Neural progenitor cell (in vitro differentiated cells): ENCODE data around the gene TOB1.

Source experiments
- CTCF ChIP-seq: fragments of 200-600 bp; sonication (generic); IDR thresholded peaks from 2 replicates; pipeline ENCODE4 v1.5.1; 2017; ENCODE audit warnings: antibody characterized with exemption, mild to moderate bottlenecking
- EZH2 ChIP-seq: fragments of 200-600 bp; sonication (generic); IDR thresholded peaks from 2 replicates; pipeline ENCODE4 v1.6.1; 2017; ENCODE audit warnings: antibody characterized with exemption, mild to moderate bottlenecking, moderate library complexity

- TF ChIP-seq CTCF (no peak), EZH2 (no peak)
Observed at GRCh38 chr17:50914505-50915063, 48.4 kb upstream of the TOB1 start.
